K562 (cell line): Measurements from ENCODE around the gene XRCC5. TPM values are rescaled to one million over a fixed set of nuclear protein-coding genes. Genes with fewer than 3 reads are reported as not detected.

Experiments used
- ATAC-seq: fragments of 200-7000 bp; cut with Tn5 transposase; 3 replicates; pipeline ENCODE4 v1.9.1; 2020; ENCODE audit warnings: moderate library complexity
- BruUV-seq: library from RNA; stranded (reverse); fragments of 400-500 nt; replicated peaks from 2 replicates; lab custom pipeline; 2021; lab: Mats Ljungman, UMichigan
- CTCF ChIA-PET: fragments of 300-600 bp; formaldehyde crosslinking; extraction: SDS; loops from one replicate; lab custom pipeline; 2021; ENCODE audit warnings: low intra/inter-chr PET ratio; lab: Yijun Ruan, JAX
- POLR2A ChIA-PET: fragments of 300-600, 350-650 bp; sonication (Branson Sonifier 250); formaldehyde crosslinking; extraction: SDS; loops from one replicate; lab custom pipeline; 2021; ENCODE audit warnings: antibody characterized with exemption, inconsistent platforms; lab: Yijun Ruan, JAX
- DNase-seq, 4 experiments: peaks; one replicate each; pipeline versions ENCODE4 v3.0.0 to v3.0.0-alpha.2; 2011 to 2018; ENCODE audit warnings: low spot score in 3 of 4, mixed read lengths in 3 of 4; ENCODE audit errors: extremely low read depth in 1 of 4
- FAIRE-seq: peaks from 2 replicates; lab custom pipeline; 2011; peaks lifted over from hg19 to GRCh38; lab: Jason Lieb, UNC
- H2AFZ ChIP-seq: 2 replicates; pipeline ENCODE4 v1.6.0; 2011; ENCODE audit warnings: low read depth, low read length, control low read depth, inconsistent platforms
- H3K27ac ChIP-seq: fragments of 200-600 bp; 3 replicates; pipeline ENCODE4 v1.8.0; 2011; ENCODE audit warnings: low read depth, mild to moderate bottlenecking, control low read depth, inconsistent platforms, low read length, moderate library complexity, mixed read lengths; ENCODE audit errors: extremely low read depth
- H3K27me3 ChIP-seq, 2 experiments: fragments of 300-600 bp in 1 of 2; 2 replicates in 1 of 2; 3 replicates in 1 of 2; pipeline versions ENCODE4 v1.6.0 to v1.8.0; 2011; ENCODE audit warnings: inconsistent platforms in 2 of 2, low read length in 2 of 2, mild to moderate bottlenecking in 1 of 2, mixed read lengths in 1 of 2, moderate library complexity in 1 of 2; ENCODE audit not compliant: control insufficient read depth in 2 of 2, insufficient read depth in 2 of 2
- H3K36me3 ChIP-seq: fragments of 300-600 bp; 3 replicates; pipeline ENCODE4 v1.8.0; 2011; ENCODE audit warnings: mild to moderate bottlenecking, low read length, inconsistent platforms; ENCODE audit not compliant: control insufficient read depth, insufficient read depth
- H3K4me1 ChIP-seq, 2 experiments: fragments of 200-600 bp in 1 of 2; replicated peaks in 1 of 2; 2 replicates in 1 of 2; 3 replicates in 1 of 2; pipeline versions ENCODE4 v1.5.1 to v1.8.0; 2011; ENCODE audit warnings: inconsistent platforms in 2 of 2, low read length in 2 of 2, mild to moderate bottlenecking in 1 of 2, mixed read lengths in 1 of 2, moderate library complexity in 1 of 2; ENCODE audit not compliant: control insufficient read depth in 2 of 2, insufficient read depth in 2 of 2
- H3K4me2 ChIP-seq: 2 replicates; pipeline ENCODE4 v1.6.1; 2011; ENCODE audit warnings: low read length, control low read depth, inconsistent platforms, mixed read lengths; ENCODE audit not compliant: insufficient read depth
- H3K4me3 ChIP-seq: fragments of 200-600 bp; sonication (generic), shearing (Covaris generic); 2 replicates; pipeline ENCODE4 v1.5.1; 2016; ENCODE audit warnings: control low read depth, inconsistent platforms
- H3K79me2 ChIP-seq: fragments of 200-600 bp; 3 replicates; pipeline ENCODE4 v1.8.0; 2011; ENCODE audit warnings: low read length, inconsistent platforms; ENCODE audit not compliant: control insufficient read depth, insufficient read depth
- H3K9ac ChIP-seq, 2 experiments: 2 replicates each; pipeline versions ENCODE4 v1.6.0 to v1.6.1; 2011; ENCODE audit warnings: low read depth in 2 of 2, low read length in 2 of 2, control low read depth in 1 of 2, inconsistent platforms in 1 of 2, mild to moderate bottlenecking in 1 of 2, mixed read lengths in 1 of 2; ENCODE audit not compliant: insufficient read depth in 1 of 2
- H3K9me1 ChIP-seq: one replicate; pipeline ENCODE4 v1.6.0; 2011; ENCODE audit warnings: inconsistent platforms, mild to moderate bottlenecking, low read length, moderate library complexity; ENCODE audit not compliant: control insufficient read depth, insufficient read depth
- H3K9me3 ChIP-seq: replicated peaks from 2 replicates; pipeline ENCODE4 v1.5.1; 2011; ENCODE audit warnings: low read depth, low read length, inconsistent platforms; ENCODE audit not compliant: control insufficient read depth, insufficient read depth
- H4K20me1 ChIP-seq: replicated peaks from 2 replicates; pipeline ENCODE4 v1.6.1; 2011; ENCODE audit warnings: low read length, inconsistent platforms, mixed read lengths; ENCODE audit not compliant: control insufficient read depth, insufficient read depth
- HNRNPLL ChIP-seq: fragments of 200-400 bp; formaldehyde crosslinking; IDR thresholded peaks from 2 replicates; pipeline ENCODE4 v1.6.1; 2017; ENCODE audit warnings: low read length, low read depth, mild to moderate bottlenecking; ENCODE audit not compliant: poor library complexity, severe bottlenecking
- PHB ChIP-seq: fragments of 250-450 bp; sonication (Bioruptor Pico); IDR thresholded peaks from 2 replicates; pipeline ENCODE4 v1.5.0; 2021
- RBM15 ChIP-seq: fragments of 200-400 bp; formaldehyde crosslinking; IDR thresholded peaks from 2 replicates; pipeline ENCODE4 v1.6.1; 2018; ENCODE audit warnings: mild to moderate bottlenecking, low read length, moderate library complexity; ENCODE audit not compliant: insufficient read depth
- SIRT6 ChIP-seq: IDR thresholded peaks from one replicate; pipeline ENCODE4 v1.6.1; 2012; ENCODE audit warnings: low read depth, mild to moderate bottlenecking, control low read depth, inconsistent platforms, low read length, moderate library complexity
- SPI1 ChIP-seq: IDR thresholded peaks from 2 replicates; pipeline ENCODE4 v1.6.1; 2011; ENCODE audit warnings: low read depth, low read length, control low read depth, borderline replicate concordance
- SUPT5H ChIP-seq: fragments of 450-650 bp; IDR thresholded peaks from 2 replicates; pipeline ENCODE4 v1.6.1; 2016
- TAF9B ChIP-seq: fragments of 450-650 bp; IDR thresholded peaks from 2 replicates; pipeline ENCODE4 v1.6.1; 2018; ENCODE audit warnings: mild to moderate bottlenecking; ENCODE audit not compliant: partially characterized antibody
- ZNF121 ChIP-seq: sonication (generic); formaldehyde crosslinking; conservative IDR thresholded peaks from 2 replicates; pipeline ENCODE4 v1.8.0; 2022; ENCODE audit warnings: missing genetic modification reagents
- ZNF212 ChIP-seq: fragments of 450-650 bp; formaldehyde crosslinking; IDR thresholded peaks from 2 replicates; pipeline ENCODE4 v1.4.0; 2020; ENCODE audit warnings: mild to moderate bottlenecking
- ZNF431 ChIP-seq: sonication (generic); formaldehyde crosslinking; IDR thresholded peaks from 2 replicates; pipeline ENCODE4 v1.8.0; 2022; ENCODE audit warnings: mild to moderate bottlenecking, missing genetic modification reagents
- ZNF561 ChIP-seq: fragments of 450-650 bp; formaldehyde crosslinking; conservative IDR thresholded peaks from 2 replicates; pipeline ENCODE4 v1.4.0; 2020; ENCODE audit warnings: mild to moderate bottlenecking, moderate library complexity
- WGBS: fragments of 100-300 bp; shearing (Covaris generic); methylation state at CpG from one replicate; pipeline ENCODE4 v1.1.6; 2016; ENCODE audit warnings: low coverage, mixed read lengths; ENCODE audit not compliant: insufficient coverage; ENCODE audit errors: missing lambda C conversion rate; 5-methylcytosine and 5-hydroxymethylcytosine counted together
- in situ Hi-C: fragments of 300-500 bp; cut with MboI; formaldehyde crosslinking; loops from 4 replicates; pipeline ENCODE4 v1.15.0; 2018; ENCODE audit warnings: inconsistent platforms, mixed read lengths
- intact Hi-C: fragments of 100-400 bp; cut with micrococcal nuclease; formaldehyde crosslinking; loops from 2 replicates; pipeline ENCODE4 v1.14.2; 2022
- polyA plus RNA-seq, 8 experiments: library from polyadenylated mRNA; depleted of rRNA in 4 of 8; stranded (reverse) in 5 of 8; unstranded in 3 of 8; fragments of >200 nt; fragmentation: Nextera tagmentation in 2 of 8; fragmentation: Illumina TruSeq in 1 of 8; extraction: Ambion mirVana in 2 of 8; extraction: Trizol in 1 of 8; gene quantifications; 2 replicates each; pipeline versions ENCODE4 v1.2.1 to v1.2.3, GENCODE V29; 2011 to 2014; ENCODE audit warnings: inconsistent platforms in 1 of 8, missing spikeins in 1 of 8
- total RNA-seq, 7 experiments: library from RNA; depleted of rRNA in 6 of 7; stranded (reverse); fragments of >200 nt in 6 of 7; fragmentation: Illumina TruSeq in 2 of 7; extraction: Trizol in 2 of 7; gene quantifications; 2 replicates each; pipeline versions ENCODE4 v1.2.1 to v1.2.3, GENCODE V29; 2011 to 2021; ENCODE audit warnings: low replicate concordance in 1 of 7
- TF ChIP-seq, protein P1 (sequence below): sonication (generic); formaldehyde crosslinking; IDR thresholded peaks from 2 replicates; pipeline ENCODE4 v1.8.0; 2023; ENCODE audit warnings: missing genetic modification reagents, mild to moderate bottlenecking, borderline replicate concordance

XRCC5 gene
- total and polyA plus RNA-seq, 9 of the 15 experiments (the other 6 are each of a cell fraction or from before 2014, with no cell fraction given) = 168 to 551 (median 297) TPM

DNA sequence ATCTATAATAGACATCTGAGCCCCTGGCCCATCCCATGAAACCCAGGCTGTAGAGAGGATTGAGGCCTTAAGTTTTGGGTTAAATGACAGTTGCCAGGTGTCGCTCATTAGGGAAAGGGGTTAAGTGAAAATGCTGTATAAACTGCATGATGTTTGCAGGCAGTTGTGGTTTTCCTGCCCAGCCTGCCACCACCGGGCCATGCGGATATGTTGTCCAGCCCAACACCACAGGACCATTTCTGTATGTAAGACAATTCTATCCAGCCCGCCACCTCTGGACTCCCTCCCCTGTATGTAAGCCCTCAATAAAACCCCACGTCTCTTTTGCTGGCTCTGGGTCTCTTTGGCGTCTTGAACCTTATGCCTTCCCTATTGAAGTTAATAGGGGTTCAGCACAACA is 110.7 kb downstream of the XRCC5 start:
- 92% methylated on average over 6 of the region's 6 CpGs for WGBS
- TF ChIP-seq SUPT5H (no peak), ZNF212 (no peak), TAF9B (no peak), HNRNPLL (no peak), SIRT6 (no peak), RBM15 (no peak), PHB (CRISPR knock-in tag) (no peak), ZNF121 (CRISPR knock-in tag) (no peak), SPI1 (no peak), ZNF561 (CRISPR knock-in tag) (no peak), ZNF431 (no peak)
- TF ChIP-seq, protein P1, sequence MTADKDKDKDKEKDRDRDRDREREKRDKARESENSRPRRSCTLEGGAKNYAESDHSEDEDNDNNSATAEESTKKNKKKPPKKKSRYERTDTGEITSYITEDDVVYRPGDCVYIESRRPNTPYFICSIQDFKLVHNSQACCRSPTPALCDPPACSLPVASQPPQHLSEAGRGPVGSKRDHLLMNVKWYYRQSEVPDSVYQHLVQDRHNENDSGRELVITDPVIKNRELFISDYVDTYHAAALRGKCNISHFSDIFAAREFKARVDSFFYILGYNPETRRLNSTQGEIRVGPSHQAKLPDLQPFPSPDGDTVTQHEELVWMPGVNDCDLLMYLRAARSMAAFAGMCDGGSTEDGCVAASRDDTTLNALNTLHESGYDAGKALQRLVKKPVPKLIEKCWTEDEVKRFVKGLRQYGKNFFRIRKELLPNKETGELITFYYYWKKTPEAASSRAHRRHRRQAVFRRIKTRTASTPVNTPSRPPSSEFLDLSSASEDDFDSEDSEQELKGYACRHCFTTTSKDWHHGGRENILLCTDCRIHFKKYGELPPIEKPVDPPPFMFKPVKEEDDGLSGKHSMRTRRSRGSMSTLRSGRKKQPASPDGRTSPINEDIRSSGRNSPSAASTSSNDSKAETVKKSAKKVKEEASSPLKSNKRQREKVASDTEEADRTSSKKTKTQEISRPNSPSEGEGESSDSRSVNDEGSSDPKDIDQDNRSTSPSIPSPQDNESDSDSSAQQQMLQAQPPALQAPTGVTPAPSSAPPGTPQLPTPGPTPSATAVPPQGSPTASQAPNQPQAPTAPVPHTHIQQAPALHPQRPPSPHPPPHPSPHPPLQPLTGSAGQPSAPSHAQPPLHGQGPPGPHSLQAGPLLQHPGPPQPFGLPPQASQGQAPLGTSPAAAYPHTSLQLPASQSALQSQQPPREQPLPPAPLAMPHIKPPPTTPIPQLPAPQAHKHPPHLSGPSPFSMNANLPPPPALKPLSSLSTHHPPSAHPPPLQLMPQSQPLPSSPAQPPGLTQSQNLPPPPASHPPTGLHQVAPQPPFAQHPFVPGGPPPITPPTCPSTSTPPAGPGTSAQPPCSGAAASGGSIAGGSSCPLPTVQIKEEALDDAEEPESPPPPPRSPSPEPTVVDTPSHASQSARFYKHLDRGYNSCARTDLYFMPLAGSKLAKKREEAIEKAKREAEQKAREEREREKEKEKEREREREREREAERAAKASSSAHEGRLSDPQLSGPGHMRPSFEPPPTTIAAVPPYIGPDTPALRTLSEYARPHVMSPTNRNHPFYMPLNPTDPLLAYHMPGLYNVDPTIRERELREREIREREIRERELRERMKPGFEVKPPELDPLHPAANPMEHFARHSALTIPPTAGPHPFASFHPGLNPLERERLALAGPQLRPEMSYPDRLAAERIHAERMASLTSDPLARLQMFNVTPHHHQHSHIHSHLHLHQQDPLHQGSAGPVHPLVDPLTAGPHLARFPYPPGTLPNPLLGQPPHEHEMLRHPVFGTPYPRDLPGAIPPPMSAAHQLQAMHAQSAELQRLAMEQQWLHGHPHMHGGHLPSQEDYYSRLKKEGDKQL (CRISPR knock-in tag) = no peak
- Histone ChIP-seq H3K9me3 (no peaks in the 10 kb centered on the region), H3K27ac (no peak overlapping the region), H3K4me2 (no peak overlapping the region), H4K20me1 (no peaks in the 10 kb centered on the region), H3K9ac (no peak overlapping the region), H2AFZ (no peak overlapping the region), H3K79me2 (no peaks in the 10 kb centered on the region), H3K4me1 (peaks cover 0 to 30% of the 10 kb centered on the region in 2 experiments; a peak in 4 of 5 replicates), H3K9me1 (no peaks in the 10 kb centered on the region), H3K36me3 (no peaks in the 10 kb centered on the region), H3K4me3 (no peak overlapping the region), H3K27me3 (no peaks in the 10 kb centered on the region)
- ChIA-PET CTCF (no interaction called here), POLR2A (no interaction called here)
- no TSS peak for BruUV-seq
- no peak for FAIRE-seq
- ATAC-seq = no peak
- intact Hi-C loops (loop anchor here (5.0 kb wide), 2 partner anchors 182 to 297 kb away; no protein-coding TSS in a partner anchor), in situ Hi-C loops (loop anchor here (25.0 kb wide), 1 partner anchor 442 kb away; no protein-coding TSS in a partner anchor)
- no peak for DNase-seq
